HG03457 (cell line): Measurements from ENCODE around the gene PAMR1.
"Not testable (repeated sequence)": the region's sequence is repeated elsewhere in the genome, so short reads cannot be mapped to it uniquely, and the experiment has no call there.

ENCODE experiments used
- ATAC-seq: cut with Tn5 transposase; IDR thresholded peaks from one replicate; pipeline ENCODE4 v1.9.1; 2021; ENCODE audit warnings: moderate number of reproducible peaks; ENCODE audit not compliant: unreplicated experiment

The PAMR1 gene

GRCh38 chr11:35545391-35546003 is 20.1 kb upstream of the PAMR1 start:
- no peak for ATAC-seq

DNA sequence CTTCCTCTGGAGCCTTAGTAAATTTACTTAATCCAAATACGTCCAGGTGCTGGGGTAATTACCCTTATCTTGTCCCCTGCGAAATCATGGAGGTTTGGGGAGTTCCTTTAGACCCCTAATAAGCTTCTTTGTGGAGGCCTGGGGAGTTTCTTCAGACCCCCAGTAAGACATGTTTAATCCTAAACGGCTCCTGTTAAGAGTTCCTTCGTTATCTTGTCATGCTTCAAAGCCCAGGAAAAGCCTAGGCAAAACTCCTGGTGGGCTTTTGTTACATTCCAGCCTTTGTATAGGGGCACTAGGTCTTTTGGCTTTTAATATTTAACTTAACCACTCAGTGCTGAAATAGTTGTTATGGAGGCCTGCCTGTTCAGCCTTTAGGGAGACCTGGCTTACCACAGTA is 18.1 kb upstream of the PAMR1 start:
- no peak for ATAC-seq

DNA sequence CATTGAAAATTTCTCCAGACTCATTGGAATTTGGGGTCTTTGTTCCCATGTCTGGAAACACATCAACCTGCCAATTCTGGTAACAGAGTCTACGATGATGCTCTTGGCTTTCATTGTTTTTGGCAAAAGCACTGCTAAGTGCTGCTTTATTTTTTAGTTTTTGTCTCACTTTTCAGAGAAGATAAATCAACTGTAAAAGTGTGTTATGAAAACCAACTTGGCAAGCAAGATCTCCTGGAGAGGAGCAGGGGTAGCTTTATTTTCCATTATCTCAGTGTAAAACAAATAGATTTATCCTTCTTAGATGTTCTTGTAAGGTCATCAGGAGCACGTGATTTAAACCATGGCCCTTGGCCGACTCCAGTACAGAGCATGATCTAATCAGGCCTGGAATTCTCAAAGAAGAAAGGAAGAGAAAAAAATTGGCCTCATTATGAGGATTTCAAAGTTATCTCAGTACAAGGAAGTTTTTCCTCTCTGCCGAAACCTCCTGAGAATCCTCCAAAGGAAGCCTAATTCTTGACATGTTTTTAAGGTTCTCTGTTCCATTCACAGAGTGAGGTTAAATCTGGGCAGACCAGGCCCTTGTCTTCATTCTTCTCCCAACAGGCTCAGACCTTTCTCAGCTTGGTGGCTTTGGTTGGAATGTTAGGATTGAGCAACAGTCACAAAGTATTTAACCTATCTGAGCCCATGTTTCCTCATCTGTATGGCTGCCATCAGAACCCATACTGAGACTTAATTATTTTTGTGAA is 16.4 kb upstream of the PAMR1 start:
- ATAC-seq: no peak

DNA sequence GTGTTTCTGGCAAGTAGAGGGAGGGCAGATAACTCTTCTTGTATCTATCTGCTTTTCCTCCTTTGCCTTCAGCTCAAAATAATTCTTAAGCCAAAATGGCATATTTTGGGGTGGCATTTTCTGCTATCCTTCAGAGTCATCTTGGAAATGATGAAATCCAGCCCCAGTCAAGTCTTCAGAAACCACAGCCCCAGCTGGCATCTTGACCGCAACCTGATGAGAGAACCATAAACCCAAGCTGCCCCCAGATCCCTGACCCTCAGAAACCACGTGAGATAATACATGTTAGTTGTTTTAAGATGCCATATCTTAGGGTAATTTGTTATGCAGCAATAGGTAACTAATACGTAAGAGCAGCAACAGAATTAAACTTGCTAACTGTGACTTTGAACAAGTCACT is 15.1 kb upstream of the PAMR1 start:
- ATAC-seq: no peak

GRCh38 chr11:35539781-35540281 is 14.4 kb upstream of the PAMR1 start:
- no peak for ATAC-seq

DNA sequence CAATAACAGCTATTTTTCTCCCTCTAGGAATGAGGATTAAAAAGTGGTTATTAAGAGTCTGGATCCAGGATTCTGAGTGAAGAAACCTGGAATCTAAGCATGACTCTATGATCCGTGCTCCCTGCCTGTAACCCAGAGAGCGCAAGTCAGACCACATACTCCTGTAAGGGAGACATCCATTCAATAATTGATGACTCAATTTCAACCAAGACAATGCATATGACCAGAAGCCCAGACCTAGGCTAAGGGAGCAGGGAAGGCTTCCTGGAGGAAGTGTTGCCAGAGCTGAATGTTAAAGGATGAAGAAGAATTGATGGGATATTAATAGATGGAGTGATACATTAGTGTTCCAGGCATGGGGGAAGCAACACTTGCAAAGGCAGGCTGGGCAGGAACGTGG is 13.8 kb upstream of the PAMR1 start:
- no peak for ATAC-seq

- no peak for ATAC-seq
These were observed 11.1 kb upstream of the PAMR1 start for GRCh38 chr11:35536470-35536869.

DNA sequence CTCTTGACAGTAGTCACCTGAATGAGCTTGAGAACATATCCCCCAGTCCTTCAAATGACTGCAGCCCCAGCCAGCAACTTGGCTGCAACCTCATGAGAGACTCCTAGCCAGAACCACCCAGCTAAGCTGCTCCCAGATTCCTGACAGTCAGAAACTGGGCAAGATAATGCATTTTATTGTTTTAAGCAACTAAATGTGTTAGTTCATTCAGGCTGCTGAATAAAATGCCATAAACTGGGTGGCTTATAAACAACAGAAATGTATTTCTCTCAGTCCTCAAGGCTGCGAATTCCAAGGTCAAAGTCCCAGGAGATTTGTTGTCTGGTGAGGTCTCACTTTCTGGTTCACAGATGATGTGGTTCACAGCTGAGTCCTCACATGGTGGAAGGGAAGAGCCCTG is 5.8 kb upstream of the PAMR1 start:
- no peak for ATAC-seq

- ATAC-seq: no peak
These were observed 4.6 kb upstream of the PAMR1 start for GRCh38 chr11:35529971-35530495.

DNA sequence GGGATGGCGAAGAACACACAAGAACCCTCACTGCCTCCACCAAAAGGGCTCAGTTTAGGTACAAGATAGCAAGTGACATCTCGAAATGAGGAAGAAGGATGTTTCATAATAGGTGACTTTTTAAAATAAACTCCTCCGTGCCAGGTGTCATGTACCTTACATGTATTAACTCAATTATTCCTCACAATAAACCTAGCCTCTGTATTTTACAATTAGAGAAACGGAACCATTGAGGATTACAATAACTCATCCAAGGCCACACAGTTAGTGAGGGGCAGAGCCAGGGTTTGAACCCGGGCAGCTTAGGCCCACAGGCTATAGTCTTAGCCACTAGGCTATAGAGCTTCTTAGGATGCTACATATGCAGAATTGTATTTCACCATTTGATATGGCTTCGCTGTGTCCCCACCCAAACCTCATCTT is 965 bp upstream of the PAMR1 start:
- ATAC-seq: no peak

DNA sequence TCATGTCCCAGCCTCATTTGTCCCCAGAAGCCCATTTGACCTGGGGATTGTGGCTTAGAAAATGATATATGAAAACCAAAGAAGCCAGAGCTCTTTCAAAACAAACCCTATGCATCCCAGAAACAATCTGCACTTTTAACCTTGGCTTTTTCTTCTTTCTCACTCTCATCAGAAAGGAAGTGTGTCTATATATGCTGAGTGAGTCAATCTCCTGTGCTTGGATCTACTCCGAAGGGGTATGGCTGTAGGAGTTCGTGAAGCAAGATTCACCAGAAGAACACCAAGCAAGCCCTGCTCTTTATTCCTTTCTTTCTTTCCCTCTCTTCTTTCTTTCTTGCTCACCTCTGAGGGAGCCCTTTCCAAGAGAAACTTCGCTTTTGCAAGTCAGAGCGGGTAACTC is 636 bp downstream of the PAMR1 start:
- no peak for ATAC-seq

GRCh38 chr11:35523861-35524260 is 1.6 kb downstream of the PAMR1 start:
- ATAC-seq: no peak

DNA sequence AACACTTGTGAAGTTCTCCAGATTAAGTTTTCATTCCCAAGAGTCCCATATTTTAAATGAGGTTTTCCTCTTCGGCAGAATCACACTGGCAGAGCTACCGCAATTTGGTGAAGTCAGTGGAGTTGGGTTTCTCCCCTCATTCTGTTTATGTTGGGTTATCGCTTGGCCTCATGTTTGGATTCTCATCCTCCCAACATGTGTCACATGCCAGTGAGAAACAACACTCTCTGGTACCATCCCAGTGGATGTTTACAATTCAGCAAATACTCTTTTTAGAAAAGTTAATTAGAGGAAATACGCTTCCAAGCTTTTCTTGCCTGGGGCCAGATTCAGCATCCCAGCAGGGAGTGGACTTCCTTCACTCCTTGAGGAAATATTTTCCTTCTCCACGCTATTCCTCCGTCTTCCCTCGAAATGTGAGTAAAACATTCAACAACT is 2.1 kb downstream of the PAMR1 start:
- no peak for ATAC-seq

- not testable (repeated sequence) for ATAC-seq
These were observed 3.3 kb downstream of the PAMR1 start for GRCh38 chr11:35522091-35522490.

DNA sequence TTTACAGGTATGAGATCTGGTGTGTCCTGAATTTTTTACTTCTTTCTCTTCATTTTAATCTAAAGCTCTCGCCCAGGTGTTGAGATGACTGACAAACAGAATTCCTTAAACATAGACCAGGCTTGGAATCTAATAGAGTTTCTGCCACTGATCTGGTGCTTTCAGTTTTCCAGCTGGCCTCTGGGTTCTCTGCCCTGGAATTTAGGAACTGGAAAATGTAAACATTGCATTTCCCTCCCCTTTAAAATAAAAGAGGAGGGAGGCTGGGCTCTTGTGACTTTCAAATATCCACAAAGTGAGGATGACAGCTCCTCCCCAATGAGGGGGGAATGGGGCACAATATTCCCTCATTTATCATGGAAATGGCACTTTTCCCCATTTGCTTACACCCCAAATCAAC is 5.0 kb downstream of the PAMR1 start:
- no peak for ATAC-seq

DNA sequence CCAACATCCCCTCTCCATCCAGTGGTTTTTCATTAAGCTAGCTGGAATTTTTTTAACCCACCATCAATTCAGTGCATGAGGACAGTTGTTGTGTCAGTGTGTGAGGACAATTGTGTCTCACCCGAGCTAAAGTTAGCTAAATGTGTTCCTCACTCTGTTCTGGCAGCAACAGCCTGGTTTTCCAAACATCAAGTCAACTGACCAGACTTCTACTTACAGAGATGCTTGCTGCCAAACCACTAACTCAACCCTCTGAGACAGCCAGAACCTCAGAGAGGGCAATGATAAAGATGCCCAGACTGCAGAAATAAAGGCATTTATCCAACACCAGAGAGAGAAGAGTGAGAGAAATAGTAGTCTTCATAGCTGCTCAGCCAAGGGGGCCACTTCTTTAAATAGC is 6.7 kb downstream of the PAMR1 start:
- ATAC-seq: no peak

- ATAC-seq: no peak
These were observed 7.9 kb downstream of the PAMR1 start for GRCh38 chr11:35517481-35517880.

DNA sequence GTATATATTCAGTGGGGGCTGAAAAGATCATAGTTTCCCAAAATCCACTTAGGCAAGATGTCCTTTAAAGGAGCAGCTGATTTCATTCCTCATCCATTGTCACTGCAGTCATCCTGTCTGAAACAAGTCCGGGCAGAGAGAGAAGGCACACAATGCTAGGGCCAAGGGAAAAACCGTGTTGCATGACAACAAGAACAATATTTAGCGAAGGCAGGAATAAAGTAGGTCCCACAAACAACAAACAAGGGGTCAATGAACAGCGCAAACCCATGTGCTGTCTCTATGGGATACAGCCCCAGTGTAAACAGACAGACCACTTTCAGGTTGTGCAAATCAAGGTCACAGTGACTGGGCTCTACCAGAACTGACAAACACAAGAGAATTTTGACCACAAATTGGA is 9.0 kb downstream of the PAMR1 start:
- no peak for ATAC-seq

- no peak for ATAC-seq
These were observed 10.2 kb downstream of the PAMR1 start for GRCh38 chr11:35515224-35515623.

- no peak for ATAC-seq
These were observed 10.9 kb downstream of the PAMR1 start for GRCh38 chr11:35514481-35514880.

DNA sequence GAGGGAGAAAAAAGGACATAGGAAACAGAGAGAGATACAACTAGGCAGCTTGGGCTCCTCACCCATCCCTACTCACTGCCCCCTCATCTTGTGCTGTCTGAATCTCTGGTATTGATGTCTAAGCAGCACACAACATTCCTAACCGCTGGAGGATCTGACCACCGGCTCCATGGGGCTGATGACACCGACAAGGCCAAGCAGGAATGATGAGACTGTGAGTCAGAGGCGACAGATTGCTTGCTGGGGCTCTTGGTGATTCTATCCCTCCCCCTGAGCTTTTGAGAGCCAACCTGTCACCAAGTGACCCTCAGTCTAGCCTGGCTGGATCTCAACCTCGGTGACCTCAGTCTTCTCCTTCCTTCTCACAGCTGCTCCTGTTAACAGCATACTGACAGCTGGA is 13.8 kb downstream of the PAMR1 start:
- no peak for ATAC-seq

DNA sequence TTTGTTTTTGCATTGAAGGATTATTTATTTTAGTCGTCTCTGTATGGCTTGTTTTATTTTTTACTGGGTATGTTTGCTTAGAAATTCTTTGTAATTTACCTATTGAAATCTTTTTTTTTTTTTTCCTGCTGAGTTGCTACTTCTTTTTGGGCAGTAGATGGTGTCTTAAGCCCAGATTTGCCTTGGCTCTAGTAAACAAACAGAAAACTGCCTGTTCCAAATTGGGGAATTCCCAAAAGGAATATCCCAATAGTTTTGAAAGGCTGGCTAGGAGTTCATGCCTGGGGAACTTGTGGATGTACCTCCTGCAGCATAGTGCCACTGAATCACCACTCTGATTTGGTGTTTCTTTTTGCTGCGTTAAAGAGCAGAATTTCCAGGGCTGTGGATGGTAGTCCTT is 17.7 kb downstream of the PAMR1 start:
- ATAC-seq: no peak
